IMR-90 (cell line): ENCODE results near the gene RFC3. TPM values are rescaled to one million over a fixed set of nuclear protein-coding genes. Genes with fewer than 3 reads are reported as not detected.

Experiments
- ATAC-seq: fragments of 200-7000 bp; cut with Tn5 transposase; 2 replicates; pipeline ENCODE4 v1.9.1; 2020; ENCODE audit warnings: low read depth, mild to moderate bottlenecking, moderate library complexity
- BruUV-seq: library from RNA; stranded (reverse); fragments of 400-500 nt; replicated peaks from 2 replicates; lab custom pipeline; 2021; lab: Mats Ljungman, UMichigan
- CTCF ChIA-PET: fragments of 300-600 bp; formaldehyde crosslinking; extraction: SDS; loops from one replicate; lab custom pipeline; 2021; ENCODE audit warnings: antibody characterized with exemption; lab: Yijun Ruan, JAX
- POLR2A ChIA-PET: fragments of 300-600 bp; sonication (Branson Sonifier 250); formaldehyde crosslinking; loops from one replicate; lab custom pipeline; 2022; ENCODE audit warnings: antibody characterized with exemption; ENCODE audit not compliant: unreplicated experiment; lab: Charles Lee
- DNase-seq: peaks from one replicate; pipeline ENCODE4 v3.0.0; 2013
- H2AFZ ChIP-seq: replicated peaks from 2 replicates; pipeline ENCODE3; 2013; ENCODE audit warnings: low read length, mild to moderate bottlenecking; ENCODE audit not compliant: poor library complexity
- H2AK5ac ChIP-seq: 2 replicates; pipeline ENCODE4 v1.6.1; 2013; ENCODE audit warnings: low read depth, low read length, inconsistent platforms
- H2AK9ac ChIP-seq: replicated peaks from 2 replicates; pipeline ENCODE3; 2013; ENCODE audit warnings: mild to moderate bottlenecking, low read depth, low read length, moderate library complexity; ENCODE audit not compliant: poor library complexity
- H2BK120ac ChIP-seq: 2 replicates; pipeline ENCODE4 v1.6.1; 2013; ENCODE audit warnings: low read depth, low read length, inconsistent platforms
- H2BK15ac ChIP-seq: 3 replicates; pipeline ENCODE4 v1.6.1; 2013; ENCODE audit warnings: low read depth, low read length, inconsistent platforms
- H2BK20ac ChIP-seq: 2 replicates; pipeline ENCODE4 v1.6.1; 2013; ENCODE audit warnings: low read depth, mild to moderate bottlenecking, inconsistent platforms, low read length, moderate library complexity
- H2BK5ac ChIP-seq: 2 replicates; pipeline ENCODE4 v1.6.1; 2013; ENCODE audit warnings: mild to moderate bottlenecking, low read depth, low read length, inconsistent platforms; ENCODE audit not compliant: poor library complexity, severe bottlenecking
- H3K14ac ChIP-seq: replicated peaks from 2 replicates; pipeline ENCODE4 v1.6.1; 2013; ENCODE audit warnings: low read depth, low read length, inconsistent platforms
- H3K18ac ChIP-seq: 2 replicates; pipeline ENCODE4 v1.6.1; 2013; ENCODE audit warnings: low read depth, low read length, control low read depth
- H3K23ac ChIP-seq: 2 replicates; pipeline ENCODE4 v1.6.1; 2013; ENCODE audit warnings: low read depth, low read length, inconsistent platforms
- H3K27ac ChIP-seq: 2 replicates; pipeline ENCODE4 v1.5.1; 2013; ENCODE audit warnings: mild to moderate bottlenecking, control low read depth, low read length; ENCODE audit not compliant: insufficient read depth
- H3K27me3 ChIP-seq: 2 replicates; pipeline ENCODE4 v1.6.1; 2013; ENCODE audit warnings: low read length; ENCODE audit not compliant: control insufficient read depth, insufficient read depth
- H3K36me3 ChIP-seq: 2 replicates; pipeline ENCODE4 v1.6.1; 2013; ENCODE audit warnings: low read length, mixed read lengths; ENCODE audit not compliant: control insufficient read depth, insufficient read depth
- H3K4ac ChIP-seq: 2 replicates; pipeline ENCODE4 v1.6.1; 2013; ENCODE audit warnings: low read depth, low read length, inconsistent platforms
- H3K4me1 ChIP-seq: 2 replicates; pipeline ENCODE4 v1.6.1; 2013; ENCODE audit warnings: low read length, mixed read lengths; ENCODE audit not compliant: control insufficient read depth, insufficient read depth
- H3K4me2 ChIP-seq: 2 replicates; pipeline ENCODE4 v1.6.1; 2013; ENCODE audit warnings: low read depth, mild to moderate bottlenecking, control low read depth, low read length, moderate library complexity
- H3K4me3 ChIP-seq: 2 replicates; pipeline ENCODE4 v1.5.1; 2013; ENCODE audit warnings: low read depth, mild to moderate bottlenecking, control low read depth, low read length, moderate library complexity; ENCODE audit not compliant: insufficient read depth
- H3K56ac ChIP-seq: 2 replicates; pipeline ENCODE4 v1.6.1; 2013; ENCODE audit warnings: low read length, inconsistent platforms; ENCODE audit not compliant: insufficient read depth; ENCODE audit errors: extremely low read depth
- H3K79me1 ChIP-seq, 2 experiments: 2 replicates each; pipeline ENCODE4 v1.6.1; 2013; ENCODE audit warnings: low read length in 2 of 2, inconsistent platforms in 1 of 2, low read depth in 1 of 2
- H3K9ac ChIP-seq: 2 replicates; pipeline ENCODE4 v1.6.1; 2013; ENCODE audit warnings: low read depth, low read length, control low read depth
- H3K9me1 ChIP-seq: 2 replicates; pipeline ENCODE4 v1.6.1; 2013; ENCODE audit warnings: low read length, inconsistent platforms; ENCODE audit not compliant: insufficient read depth
- H3K9me3 ChIP-seq: 2 replicates; pipeline ENCODE4 v1.6.1; 2013; ENCODE audit warnings: low read length; ENCODE audit not compliant: control insufficient read depth, insufficient read depth
- H4K20me1 ChIP-seq: 2 replicates; pipeline ENCODE4 v1.6.1; 2013; ENCODE audit warnings: low read length, inconsistent platforms; ENCODE audit not compliant: insufficient read depth
- H4K5ac ChIP-seq: 2 replicates; pipeline ENCODE4 v1.6.1; 2013; ENCODE audit warnings: mild to moderate bottlenecking, low read depth, low read length, control low read depth
- H4K8ac ChIP-seq, 2 experiments: 2 replicates each; pipeline ENCODE4 v1.6.1; 2013; ENCODE audit warnings: low read depth in 2 of 2, low read length in 2 of 2, control low read depth in 1 of 2, inconsistent platforms in 1 of 2
- H4K91ac ChIP-seq: 2 replicates; pipeline ENCODE4 v1.6.1; 2013; ENCODE audit warnings: low read depth, low read length, inconsistent platforms; ENCODE audit not compliant: insufficient read depth
- BHLHE40 ChIP-seq: fragments of 150-350 bp; IDR thresholded peaks from 2 replicates; pipeline ENCODE4 v1.6.1; 2016; ENCODE audit warnings: mild to moderate bottlenecking, low read depth, low read length
- CEBPB ChIP-seq: IDR thresholded peaks from 2 replicates; pipeline ENCODE4 v1.6.1; 2012; ENCODE audit warnings: low read depth, low read length, improper control_type of control experiment
- CHD1 ChIP-seq: IDR thresholded peaks from 2 replicates; pipeline ENCODE4 v1.6.1; 2012; ENCODE audit warnings: low read depth, low read length, improper control_type of control experiment
- CTCF ChIP-seq: conservative IDR thresholded peaks from 2 replicates; pipeline ENCODE4 v1.5.1; 2012; ENCODE audit warnings: mild to moderate bottlenecking, low read depth, low read length, improper control_type of control experiment
- ELK1 ChIP-seq: fragments of 150-350 bp; IDR thresholded peaks from 2 replicates; pipeline ENCODE4 v1.6.1; 2016; ENCODE audit warnings: low read depth, mild to moderate bottlenecking, low read length, moderate library complexity, borderline replicate concordance
- FOS ChIP-seq: fragments of 150-350 bp; IDR thresholded peaks from 2 replicates; pipeline ENCODE4 v1.6.1; 2016; ENCODE audit warnings: low read depth, low read length
- MAFK ChIP-seq: IDR thresholded peaks from 2 replicates; pipeline ENCODE4 v1.6.1; 2012; ENCODE audit warnings: low read depth, low read length, improper control_type of control experiment
- MAZ ChIP-seq: IDR thresholded peaks from 2 replicates; pipeline ENCODE4 v1.6.1; 2012; ENCODE audit warnings: low read depth, mild to moderate bottlenecking, low read length, improper control_type of control experiment, moderate library complexity, borderline replicate concordance
- MXI1 ChIP-seq: IDR thresholded peaks from 2 replicates; pipeline ENCODE4 v1.6.1; 2012; ENCODE audit warnings: low read depth, mild to moderate bottlenecking, low read length, moderate library complexity, borderline replicate concordance
- NFE2L2 ChIP-seq: fragments of 150-350 bp; IDR thresholded peaks from 2 replicates; pipeline ENCODE4 v1.6.1; 2016; ENCODE audit warnings: low read depth, mild to moderate bottlenecking, low read length
- POLR2A ChIP-seq: IDR thresholded peaks from 2 replicates; pipeline ENCODE4 v1.6.1; 2012; ENCODE audit warnings: mild to moderate bottlenecking, low read depth, low read length
- RAD21 ChIP-seq: IDR thresholded peaks from 2 replicates; pipeline ENCODE4 v1.6.1; 2012; ENCODE audit warnings: low read length, improper control_type of control experiment
- RCOR1 ChIP-seq: IDR thresholded peaks from 2 replicates; pipeline ENCODE4 v1.6.1; 2012; ENCODE audit warnings: mild to moderate bottlenecking, low read length, improper control_type of control experiment; ENCODE audit not compliant: insufficient replicate concordance
- RFX5 ChIP-seq: IDR thresholded peaks from 2 replicates; pipeline ENCODE4 v1.8.0; 2012; ENCODE audit warnings: low read depth, mild to moderate bottlenecking, low read length, moderate library complexity
- SMC3 ChIP-seq: fragments of 150-350 bp; IDR thresholded peaks from 2 replicates; pipeline ENCODE4 v1.6.1; 2016; ENCODE audit warnings: low read depth, mild to moderate bottlenecking, antibody characterized with exemption, low read length, moderate library complexity
- USF2 ChIP-seq: fragments of 150-350 bp; IDR thresholded peaks from 2 replicates; pipeline ENCODE4 v1.6.1; 2017; ENCODE audit warnings: mild to moderate bottlenecking, antibody characterized with exemption, low read length, low read depth
- WGBS, 2 experiments: methylation state at CpG; one replicate each; pipeline versions ENCODE4 v1.1.5 to v1.1.7; 2013; ENCODE audit warnings: missing lambda C conversion rate in 2 of 2; ENCODE audit not compliant: insufficient read length in 1 of 2; ENCODE audit errors: extremely low coverage in 2 of 2; 5-methylcytosine and 5-hydroxymethylcytosine counted together
- dilution Hi-C: fragments of 300-500 bp; cut with HindIII; formaldehyde crosslinking; loops from one replicate; pipeline ENCODE4 v1.14.3; 2018; ENCODE audit warnings: low sequenced_read_pairs; ENCODE audit not compliant: unreplicated experiment
- in situ Hi-C: fragments of 300-500 bp; cut with MboI; formaldehyde crosslinking; loops from 3 replicates; pipeline ENCODE4 v1.14.3; 2019; ENCODE audit warnings: low sequenced_read_pairs, inconsistent platforms, mixed read lengths
- intact Hi-C: fragments of 100-400 bp; cut with micrococcal nuclease; formaldehyde crosslinking; loops from 2 replicates; pipeline ENCODE4 v1.10.0; 2022
- polyA plus RNA-seq, 3 experiments: library from polyadenylated mRNA; depleted of rRNA; stranded (reverse); fragments of >200 nt; gene quantifications; 2 replicates each; pipeline ENCODE4 v1.2.3, GENCODE V29; 2012; ENCODE audit warnings: low replicate concordance in 1 of 3
- total RNA-seq: library from RNA; depleted of rRNA; stranded (reverse); fragments of >200 nt; gene quantifications from 2 replicates; pipeline ENCODE4 v1.2.3, GENCODE V29; 2012

Gene RFC3
- total and polyA plus RNA-seq, 2 of the 4 experiments (the other 2 are of a cell fraction): 9.8 to 12.9 TPM

GRCh38 chr13:33789739-33790138 is 28.2 kb upstream of the RFC3 start:
- H2BK5ac ChIP-seq: no peak overlapping the region
- H3K36me3 ChIP-seq: no peaks in the 10 kb centered on the region
- no peaks in the 10 kb centered on the region for H3K27me3 ChIP-seq
- H2BK20ac ChIP-seq: no peak overlapping the region
- no peak overlapping the region for H4K8ac ChIP-seq
- H4K20me1 ChIP-seq: no peaks in the 10 kb centered on the region
- H3K56ac ChIP-seq: no peak overlapping the region
- H3K4me3 ChIP-seq: no peak overlapping the region
- dilution Hi-C loops: no loop called here
- WGBS, 2 experiments: no CpG with 5 or more reads among the region's 4 CpGs
- H3K18ac ChIP-seq: no peak overlapping the region
- ChIA-PET CTCF (interaction anchor here (1.1 kb wide), 1 partner anchor 11 kb away, joined by 3 read pairs; no protein-coding TSS in a partner anchor), POLR2A (interaction anchor here (0.6 kb wide), 1 partner anchor 28 kb away, joined by 3 read pairs; the partner anchor contains the start of gene RFC3)
- no TSS peak for BruUV-seq
- no peak overlapping the region for H4K91ac ChIP-seq
- H2AK9ac ChIP-seq: no peak overlapping the region
- TF ChIP-seq RAD21 (no peak), MAFK (no peak), FOS (no peak), ELK1 (no peak), RFX5 (no peak), MXI1 (no peak), POLR2A (no peak), USF2 (no peak), CEBPB (no peak), CTCF (no peak), RCOR1 (no peak), BHLHE40 (no peak), CHD1 (no peak), NFE2L2 (no peak), SMC3 (no peak), MAZ (no peak)
- H2AFZ ChIP-seq: no peak overlapping the region
- H3K27ac ChIP-seq: no peak overlapping the region
- no peak overlapping the region for H2BK15ac ChIP-seq
- no peak overlapping the region for H3K4me2 ChIP-seq
- no peak overlapping the region for H2BK120ac ChIP-seq
- H2AK5ac ChIP-seq: no peak overlapping the region
- H3K23ac ChIP-seq: no peak overlapping the region
- no peaks in the 10 kb centered on the region for H3K4me1 ChIP-seq
- no peak for ATAC-seq
- H3K9me1 ChIP-seq: no peaks in the 10 kb centered on the region
- intact Hi-C loops: no loop called here
- no peak overlapping the region for H4K5ac ChIP-seq
- H3K9ac ChIP-seq: no peak overlapping the region
- no peak overlapping the region for H3K4ac ChIP-seq
- H3K14ac ChIP-seq: no peak overlapping the region
- DNase-seq: no peak
- H3K79me1 ChIP-seq: no peaks in the 10 kb centered on the region
- in situ Hi-C loops: no loop called here
- H3K9me3 ChIP-seq: no peaks in the 10 kb centered on the region
